Measurements from ENCODE around the gene DNMT3A. TPM values are rescaled to one million over a fixed set of nuclear protein-coding genes. Genes with fewer than 3 reads are reported as not detected.

The DNMT3A gene
- total and polyA plus RNA-seq, 2 donors (not counting 1 experiment from before 2014, with no cell fraction given) = 8.9 to 24.5 TPM

DNA sequence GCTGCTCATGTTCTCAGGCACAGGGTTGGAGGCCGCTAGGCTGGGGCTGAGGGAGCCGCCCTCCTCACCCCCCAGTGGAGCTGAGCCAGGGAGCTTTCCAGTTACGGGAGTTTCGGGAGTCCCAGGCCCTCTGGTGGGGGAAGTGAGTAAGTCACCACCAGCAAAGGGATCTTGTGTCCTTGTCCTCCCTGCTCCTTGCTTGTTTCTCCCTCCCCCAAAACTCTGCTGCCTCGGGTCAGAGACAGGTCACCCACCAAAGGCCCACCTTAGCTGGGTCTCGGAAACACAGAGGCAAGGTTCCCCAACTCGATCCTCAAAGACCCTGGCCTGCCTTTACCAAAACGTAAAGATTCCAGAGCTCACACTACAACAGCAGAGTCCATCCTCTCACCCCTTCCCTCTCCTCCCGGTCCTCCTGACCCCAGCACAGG, 112.9 kb downstream of the DNMT3A start:
- TF ChIP-seq, protein P1, sequence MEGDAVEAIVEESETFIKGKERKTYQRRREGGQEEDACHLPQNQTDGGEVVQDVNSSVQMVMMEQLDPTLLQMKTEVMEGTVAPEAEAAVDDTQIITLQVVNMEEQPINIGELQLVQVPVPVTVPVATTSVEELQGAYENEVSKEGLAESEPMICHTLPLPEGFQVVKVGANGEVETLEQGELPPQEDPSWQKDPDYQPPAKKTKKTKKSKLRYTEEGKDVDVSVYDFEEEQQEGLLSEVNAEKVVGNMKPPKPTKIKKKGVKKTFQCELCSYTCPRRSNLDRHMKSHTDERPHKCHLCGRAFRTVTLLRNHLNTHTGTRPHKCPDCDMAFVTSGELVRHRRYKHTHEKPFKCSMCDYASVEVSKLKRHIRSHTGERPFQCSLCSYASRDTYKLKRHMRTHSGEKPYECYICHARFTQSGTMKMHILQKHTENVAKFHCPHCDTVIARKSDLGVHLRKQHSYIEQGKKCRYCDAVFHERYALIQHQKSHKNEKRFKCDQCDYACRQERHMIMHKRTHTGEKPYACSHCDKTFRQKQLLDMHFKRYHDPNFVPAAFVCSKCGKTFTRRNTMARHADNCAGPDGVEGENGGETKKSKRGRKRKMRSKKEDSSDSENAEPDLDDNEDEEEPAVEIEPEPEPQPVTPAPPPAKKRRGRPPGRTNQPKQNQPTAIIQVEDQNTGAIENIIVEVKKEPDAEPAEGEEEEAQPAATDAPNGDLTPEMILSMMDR (IDR thresholded peaks at IDR 0.05) = peak; percentile 63
- no peak for TF ChIP-seq EZH2 (IDR thresholded peaks at IDR 0.05; ENCODE audit: borderline replicate concordance, insufficient read depth, low read depth, low read length, poor library complexity, severe bottlenecking)
- intact Hi-C loops (cut with micrococcal nuclease) = loop anchor here (1.0 to 2.0 kb wide), 2 partner anchors 18 to 63 kb away; no protein-coding TSS in a partner anchor
- Histone ChIP-seq H3K9ac (ENCODE audit: low read length) (no peak overlapping the region), H2AFZ (ENCODE audit: insufficient read depth, low read depth, low read length, poor library complexity, severe bottlenecking) (no peak overlapping the region), H3K79me2 (ENCODE audit: control insufficient read depth, insufficient read depth, low read length) (no peaks in the 10 kb centered on the region), H3K4me1 (ENCODE audit: control insufficient read depth in 2 of 2, insufficient read depth in 2 of 2, low read length in 2 of 2) (peaks cover 7 to 14% of the 10 kb centered on the region in 2 donors), H3K4me2 (replicated peaks; ENCODE audit: low read depth, low read length, poor library complexity, severe bottlenecking) (no peak overlapping the region), H3K27me3 (replicated peaks in 1 of 4; ENCODE audit: control extremely low read depth in 1 of 4, control insufficient read depth in 3 of 4, insufficient read depth in 4 of 4, low read length in 3 of 4) (no peaks in the 10 kb centered on the region), H3K27ac (ENCODE audit: low read length in 2 of 2) (no peak overlapping the region), H3K36me3 (replicated peaks in 1 of 2; ENCODE audit: control extremely low read depth in 1 of 2, control insufficient read depth in 1 of 2, extremely low read depth in 1 of 2, insufficient read depth in 2 of 2, low read length in 1 of 2) (peaks cover 1 to 10% of the 10 kb centered on the region in 2 experiments), H3K9me3 (ENCODE audit: control extremely low read depth in 1 of 3, control insufficient read depth in 2 of 3, insufficient read depth in 1 of 3, low read length in 2 of 3) (no peaks in the 10 kb centered on the region), H3K4me3 (ENCODE audit: control extremely low read depth in 1 of 5, extremely low read depth in 1 of 5, insufficient read depth in 1 of 5, low read depth in 2 of 5, low read length in 4 of 5) (no peak overlapping the region), H4K20me1 (ENCODE audit: control insufficient read depth, insufficient read depth, low read length, poor library complexity, severe bottlenecking) (no peaks in the 10 kb centered on the region)
- no peak overlapping the region for H3K4me3 Mint-ChIP-seq
- peak; percentile 79 for DNase-seq
- ChIA-PET POLR2A (interaction anchor here (1.5 kb wide), 1 partner anchor 63 kb away, joined by 4 read pairs; no protein-coding TSS in a partner anchor), CTCF (interaction anchor here (0.6 to 4.5 kb wide), 21 partner anchors 11 to 401 kb away, joined by 3 to 93 read pairs (median 5); partner anchors contain the start of gene POMC)
- no peaks in the 10 kb centered on the region for H3K27me3 Mint-ChIP-seq
- peak overlapping the region; percentile 15 for H3K27ac Mint-ChIP-seq
- H3K9me3 Mint-ChIP-seq (ENCODE audit: insufficient read depth) = no peaks in the 10 kb centered on the region
- peak; percentile 74 for ATAC-seq (ENCODE audit: low read depth)
- 63% methylated on average over 5 of the region's 9 CpGs for WGBS (ENCODE audit: insufficient coverage)
- peaks cover 19% of the 10 kb centered on the region for H3K4me1 Mint-ChIP-seq

DNA sequence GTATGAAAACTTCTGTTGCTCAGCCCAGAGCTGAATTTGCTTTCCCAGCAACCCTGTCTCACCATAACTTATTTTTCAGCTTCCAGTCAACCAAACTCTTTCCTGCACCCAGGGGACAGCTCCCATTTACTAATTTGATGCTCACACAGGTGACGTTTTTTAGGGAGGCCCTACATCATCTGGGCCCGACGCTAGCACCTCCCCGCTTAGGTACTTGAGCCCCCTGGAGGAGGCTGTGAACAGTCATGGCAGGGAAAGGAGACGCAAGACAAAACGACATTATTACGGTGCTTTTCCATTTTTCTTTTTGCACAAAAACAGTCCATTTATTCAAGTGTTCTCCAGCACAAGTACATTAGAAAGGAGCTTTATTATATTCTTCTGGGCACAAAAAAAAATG, 114.1 kb downstream of the DNMT3A start:
- ChIA-PET POLR2A (no interaction called here), CTCF (interaction anchor here (1.0 to 4.5 kb wide), 13 partner anchors 18 to 400 kb away, joined by 3 to 93 read pairs (median 5); partner anchors contain the start of gene POMC)
- no peaks in the 10 kb centered on the region for H3K27me3 ChIP-seq (replicated peaks in 1 of 4; ENCODE audit: control extremely low read depth in 1 of 4, control insufficient read depth in 3 of 4, insufficient read depth in 4 of 4, low read length in 3 of 4)
- Mint-ChIP-seq H3K9me3 (ENCODE audit: insufficient read depth) (no peaks in the 10 kb centered on the region), H3K27me3 (no peaks in the 10 kb centered on the region), H3K4me3 (no peak overlapping the region), H3K27ac (no peak overlapping the region), H3K4me1 (peaks cover 19% of the 10 kb centered on the region)
- no peak overlapping the region for H2AFZ ChIP-seq (ENCODE audit: insufficient read depth, low read depth, low read length, poor library complexity, severe bottlenecking)
- DNase-seq (no peak), ATAC-seq (ENCODE audit: low read depth) (no peak)
- WGBS (ENCODE audit: insufficient coverage) = 89% methylated on average over 4 of the region's 7 CpGs
- TF ChIP-seq, protein P1 (IDR thresholded peaks at IDR 0.05) = no peak
- no peak for TF ChIP-seq EZH2 (IDR thresholded peaks at IDR 0.05; ENCODE audit: borderline replicate concordance, insufficient read depth, low read depth, low read length, poor library complexity, severe bottlenecking)
- peaks cover 0 to 7% of the 10 kb centered on the region in 2 experiments for H3K36me3 ChIP-seq (replicated peaks in 1 of 2; ENCODE audit: control extremely low read depth in 1 of 2, control insufficient read depth in 1 of 2, extremely low read depth in 1 of 2, insufficient read depth in 2 of 2, low read length in 1 of 2)
- no peak overlapping the region for H3K9ac ChIP-seq (ENCODE audit: low read length)
- intact Hi-C loops (cut with micrococcal nuclease) = loop anchor here (2.0 kb wide), 1 partner anchor 31 kb away; no protein-coding TSS in a partner anchor
- no peaks in the 10 kb centered on the region for H4K20me1 ChIP-seq (ENCODE audit: control insufficient read depth, insufficient read depth, low read length, poor library complexity, severe bottlenecking)
- H3K4me3 ChIP-seq (ENCODE audit: control extremely low read depth in 1 of 5, extremely low read depth in 1 of 5, insufficient read depth in 1 of 5, low read depth in 2 of 5, low read length in 4 of 5) = no peak overlapping the region
- peaks cover 7 to 14% of the 10 kb centered on the region in 2 donors for H3K4me1 ChIP-seq (ENCODE audit: control insufficient read depth in 2 of 2, insufficient read depth in 2 of 2, low read length in 2 of 2)
- no peaks in the 10 kb centered on the region for H3K79me2 ChIP-seq (ENCODE audit: control insufficient read depth, insufficient read depth, low read length)
- H3K27ac ChIP-seq (ENCODE audit: low read length in 2 of 2) = no peak overlapping the region
- no peak overlapping the region for H3K4me2 ChIP-seq (replicated peaks; ENCODE audit: low read depth, low read length, poor library complexity, severe bottlenecking)
- H3K9me3 ChIP-seq (ENCODE audit: control extremely low read depth in 1 of 3, control insufficient read depth in 2 of 3, insufficient read depth in 1 of 3, low read length in 2 of 3) = no peaks in the 10 kb centered on the region

Measured in B cell (primary cell).